Astrocyte (in vitro differentiated cells and primary cell): ENCODE data around the gene CA10. TPM values are rescaled to one million over a fixed set of nuclear protein-coding genes. Genes with fewer than 3 reads are reported as not detected.

Experiments used
- DNase-seq: peaks from one replicate; pipeline ENCODE4 v3.0.0-alpha.2; 2010; ENCODE audit warnings: low read depth
- FAIRE-seq: peaks from 2 replicates; lab custom pipeline; 2011; peaks lifted over from hg19 to GRCh38; lab: Jason Lieb, UNC
- H2AFZ ChIP-seq: 2 replicates; pipeline ENCODE4 v1.6.0; 2012; ENCODE audit warnings: low read depth, low read length, inconsistent platforms
- H3K27ac ChIP-seq: 2 replicates; pipeline ENCODE4 v1.5.1; 2011; ENCODE audit warnings: low read depth, low read length, inconsistent platforms
- H3K27me3 ChIP-seq: 2 replicates; pipeline ENCODE4 v1.6.0; 2011; ENCODE audit warnings: low read length, inconsistent platforms; ENCODE audit not compliant: insufficient read depth
- H3K36me3 ChIP-seq: 2 replicates; pipeline ENCODE4 v1.5.1; 2011; ENCODE audit warnings: low read length, inconsistent platforms; ENCODE audit not compliant: insufficient read depth
- H3K4me1 ChIP-seq: 2 replicates; pipeline ENCODE4 v1.5.1; 2011; ENCODE audit warnings: low read length, inconsistent platforms; ENCODE audit not compliant: insufficient read depth
- H3K4me2 ChIP-seq: 2 replicates; pipeline ENCODE4 v1.6.0; 2012; ENCODE audit warnings: low read length, inconsistent platforms
- H3K4me3 ChIP-seq: 2 replicates; pipeline ENCODE4 v1.5.1; 2011; ENCODE audit warnings: low read depth, mild to moderate bottlenecking, low read length, inconsistent platforms; ENCODE audit not compliant: insufficient read depth
- H3K79me2 ChIP-seq: 2 replicates; pipeline ENCODE4 v1.6.0; 2012; ENCODE audit warnings: mild to moderate bottlenecking, low read length, inconsistent platforms; ENCODE audit not compliant: insufficient read depth
- H3K9ac ChIP-seq: 2 replicates; pipeline ENCODE4 v1.6.0; 2012; ENCODE audit warnings: mild to moderate bottlenecking, low read length, inconsistent platforms
- H3K9me3 ChIP-seq: 2 replicates; pipeline ENCODE4 v1.5.1; 2012; ENCODE audit warnings: low read depth, mild to moderate bottlenecking, low read length, inconsistent platforms; ENCODE audit not compliant: insufficient read depth
- H4K20me1 ChIP-seq: 2 replicates; pipeline ENCODE4 v1.6.0; 2012; ENCODE audit warnings: low read length, inconsistent platforms; ENCODE audit not compliant: insufficient read depth
- H3K27ac Mint-ChIP-seq: one replicate; pipeline ENCODE4 v1.8.0; 2021; ENCODE audit warnings: mild to moderate bottlenecking, mixed read lengths; ENCODE audit not compliant: unreplicated experiment
- H3K27me3 Mint-ChIP-seq: one replicate; pipeline ENCODE4 v1.8.0; 2021; ENCODE audit warnings: low read depth, mixed read lengths; ENCODE audit not compliant: unreplicated experiment
- H3K36me3 Mint-ChIP-seq: one replicate; pipeline ENCODE4 v1.8.0; 2021; ENCODE audit warnings: low read depth, mixed read lengths; ENCODE audit not compliant: unreplicated experiment
- H3K4me1 Mint-ChIP-seq: one replicate; pipeline ENCODE4 v1.8.0; 2021; ENCODE audit warnings: low read depth, mixed read lengths; ENCODE audit not compliant: unreplicated experiment
- H3K4me3 Mint-ChIP-seq: one replicate; pipeline ENCODE4 v1.8.0; 2021; ENCODE audit warnings: mild to moderate bottlenecking, moderate library complexity, mixed read lengths; ENCODE audit not compliant: unreplicated experiment
- H3K9me3 Mint-ChIP-seq: one replicate; pipeline ENCODE4 v1.8.0; 2021; ENCODE audit warnings: mild to moderate bottlenecking, mixed read lengths; ENCODE audit not compliant: unreplicated experiment
- CTCF ChIP-seq: IDR thresholded peaks from 2 replicates; pipeline ENCODE4 v1.5.1; 2011; ENCODE audit warnings: low read depth, mild to moderate bottlenecking, inconsistent platforms, low read length, moderate library complexity; ENCODE audit not compliant: insufficient read depth
- EZH2 ChIP-seq: IDR thresholded peaks from 2 replicates; pipeline ENCODE4 v1.6.1; 2012; ENCODE audit warnings: mild to moderate bottlenecking, low read length, inconsistent platforms; ENCODE audit not compliant: insufficient read depth
- total RNA-seq: library from RNA; stranded (reverse); gene quantifications from 2 replicates; pipeline ENCODE4 v1.2.1, GENCODE V29; 2021

Gene CA10
- total RNA-seq, 1 donor from 2014 or later: 0.43 TPM

- Histone ChIP-seq H3K9ac (no peak overlapping the region), H3K4me1 (no peaks in the 10 kb centered on the region), H3K27ac (no peak overlapping the region), H3K4me3 (no peak overlapping the region), H3K9me3 (no peaks in the 10 kb centered on the region), H2AFZ (no peak overlapping the region), H3K79me2 (no peaks in the 10 kb centered on the region), H3K27me3 (no peaks in the 10 kb centered on the region), H4K20me1 (no peaks in the 10 kb centered on the region), H3K4me2 (no peak overlapping the region), H3K36me3 (no peaks in the 10 kb centered on the region)
- DNase-seq (no peak), FAIRE-seq (no peak)
- Mint-ChIP-seq H3K4me1 (no peaks in the 10 kb centered on the region), H3K27ac (no peak overlapping the region), H3K4me3 (no peak overlapping the region), H3K27me3 (no peaks in the 10 kb centered on the region), H3K36me3 (no peaks in the 10 kb centered on the region), H3K9me3 (no peaks in the 10 kb centered on the region)
- TF ChIP-seq CTCF (no peak), EZH2 (no peak)
Measured at GRCh38 chr17:52049051-52049450, 109.5 kb downstream of the CA10 start.

- FAIRE-seq: no peak
- no peak overlapping the region for H3K9ac ChIP-seq
Measured at GRCh38 chr17:52048137-52048898, 110.2 kb downstream of the CA10 start.

More at GRCh38 chr17:52048137-52048898, 110.2 kb downstream of the CA10 start:
- H3K4me3 Mint-ChIP-seq: no peak overlapping the region
- no peak for TF ChIP-seq EZH2
- TF ChIP-seq CTCF: no peak
- Histone ChIP-seq H3K4me3 (no peak overlapping the region), H3K79me2 (no peaks in the 10 kb centered on the region), H3K9me3 (no peaks in the 10 kb centered on the region), H3K27ac (no peak overlapping the region), H3K4me2 (no peak overlapping the region), H3K27me3 (no peaks in the 10 kb centered on the region), H3K36me3 (no peaks in the 10 kb centered on the region), H3K4me1 (no peaks in the 10 kb centered on the region), H4K20me1 (no peaks in the 10 kb centered on the region), H2AFZ (no peak overlapping the region)
- H3K36me3 Mint-ChIP-seq: no peaks in the 10 kb centered on the region
- no peak for DNase-seq
- H3K9me3 Mint-ChIP-seq: no peaks in the 10 kb centered on the region
- H3K27me3 Mint-ChIP-seq: no peaks in the 10 kb centered on the region
- H3K4me1 Mint-ChIP-seq: no peaks in the 10 kb centered on the region
- no peak overlapping the region for H3K27ac Mint-ChIP-seq
